ENCODE data around the gene RAB3A. TPM values are rescaled to one million over a fixed set of nuclear protein-coding genes. Genes with fewer than 3 reads are reported as not detected.

RAB3A gene
- polyA plus RNA-seq, 2 of the 4 experiments (the other 2 are of a cell fraction) = 0.39 to 1.0 TPM

DNA sequence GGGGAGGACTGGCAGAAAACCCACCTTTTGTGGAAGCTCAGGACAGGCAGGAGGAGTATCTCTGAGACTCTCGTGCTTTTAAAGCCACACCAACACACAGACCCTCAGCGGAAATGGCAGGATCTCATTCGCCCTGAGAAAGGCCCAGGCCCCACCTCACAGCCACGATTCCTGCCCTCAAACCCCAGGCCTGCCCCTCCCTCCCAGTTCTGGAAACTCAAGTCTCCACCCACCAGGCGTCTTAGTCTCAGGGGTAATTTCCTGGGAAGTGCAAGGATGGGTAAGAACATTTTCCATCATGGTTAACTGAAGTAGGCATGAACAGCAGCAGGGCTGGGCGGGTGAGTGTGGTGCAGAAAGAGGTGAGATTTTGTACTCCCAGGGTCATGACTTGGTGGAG lies 30.4 kb upstream of the RAB3A start:
- Histone ChIP-seq H3K4me2 (no peak overlapping the region), H3K4me3 (no peak overlapping the region), H3K4me1 (peaks cover 20% of the 10 kb centered on the region), H3K27ac (no peak overlapping the region), H3K9me3 (no peaks in the 10 kb centered on the region)
- ChIA-PET CTCF (interaction anchor here (1.0 to 4.7 kb wide), 4 partner anchors 13 to 42 kb away, joined by 3 to 34 read pairs (median 4); no protein-coding TSS in a partner anchor), POLR2A (no interaction called here)
- DNase-seq (ENCODE audit: low read depth in 1 of 2, low spot score in 1 of 2) (no peak), ATAC-seq (no peak), FAIRE-seq (no peak)
- WGBS (ENCODE audit: missing lambda C conversion rate) = 14% methylated on average over 6 of the region's 6 CpGs
- TF ChIP-seq, protein P1, sequence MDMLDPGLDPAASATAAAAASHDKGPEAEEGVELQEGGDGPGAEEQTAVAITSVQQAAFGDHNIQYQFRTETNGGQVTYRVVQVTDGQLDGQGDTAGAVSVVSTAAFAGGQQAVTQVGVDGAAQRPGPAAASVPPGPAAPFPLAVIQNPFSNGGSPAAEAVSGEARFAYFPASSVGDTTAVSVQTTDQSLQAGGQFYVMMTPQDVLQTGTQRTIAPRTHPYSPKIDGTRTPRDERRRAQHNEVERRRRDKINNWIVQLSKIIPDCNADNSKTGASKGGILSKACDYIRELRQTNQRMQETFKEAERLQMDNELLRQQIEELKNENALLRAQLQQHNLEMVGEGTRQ (IDR thresholded peaks at IDR 0.05) = no peak

- TF ChIP-seq ZC3H11A (IDR thresholded peaks at IDR 0.05) (no peak), HOXB5 (CRISPR knock-in tag; IDR thresholded peaks at IDR 0.05) (0 out of 2 replicates have a peak, but pooled peaks have one; percentile 50), EHMT2 (IDR thresholded peaks at IDR 0.05; ENCODE audit: low read depth) (peak; percentile 97; the same call in 1 of the 2 replicates), FOXS1 (CRISPR knock-in tag; IDR thresholded peaks at IDR 0.05) (no peak), REST (IDR thresholded peaks at IDR 0.05) (peak; percentile 97)
- Histone ChIP-seq H3K27ac (no peak overlapping the region), H3K4me3 (no peak overlapping the region), H3K4me2 (peak overlapping the region; percentile 72), H3K4me1 (peaks cover 20% of the 10 kb centered on the region), H3K9me3 (no peaks in the 10 kb centered on the region)
- POLR2A ChIA-PET = interaction anchor here (1.3 kb wide), 1 partner anchor 48 kb away, joined by 3 read pairs; no protein-coding TSS in a partner anchor
- CTCF ChIA-PET = interaction anchor here (0.5 to 4.7 kb wide), 7 partner anchors 12 to 658 kb away, joined by 3 to 34 read pairs (median 4); no protein-coding TSS in a partner anchor
- no peak for FAIRE-seq
- 29% methylated on average over 28 of the region's 37 CpGs for WGBS (ENCODE audit: missing lambda C conversion rate)
- peak; percentile 66 to 72; a peak in 5 of 6 replicates for ATAC-seq
- DNase-seq (ENCODE audit: low read depth in 1 of 2, low spot score in 1 of 2) = peak; percentile 50 to 69
Measured at GRCh38 chr19:18233224-18233825, 29.5 kb upstream of the RAB3A start.

- 25% methylated on average over 20 of the region's 46 CpGs for WGBS (ENCODE audit: missing lambda C conversion rate)
- Histone ChIP-seq H3K4me3 (no peak overlapping the region), H3K27ac (no peak overlapping the region), H3K9me3 (no peaks in the 10 kb centered on the region), H3K4me1 (peaks cover 20% of the 10 kb centered on the region), H3K4me2 (peak overlapping the region; percentile 72)
- TF ChIP-seq MYC (IDR thresholded peaks at IDR 0.05; ENCODE audit: borderline replicate concordance, low read length) (no peak), CBX2 (IDR thresholded peaks at IDR 0.05; ENCODE audit: borderline replicate concordance, low read depth) (no peak), BHLHE40 (IDR thresholded peaks at IDR 0.05; ENCODE audit: low read depth, low read length) (no peak), FOSB (CRISPR knock-in tag; IDR thresholded peaks at IDR 0.05) (no peak), CTCF (IDR thresholded peaks at IDR 0.05) (no peak), ZC3H11A (IDR thresholded peaks at IDR 0.05) (no peak), E2F6 (IDR thresholded peaks at IDR 0.05; ENCODE audit: borderline replicate concordance, low read depth) (no peak), ZSCAN20 (CRISPR knock-in tag; IDR thresholded peaks at IDR 0.05) (no peak), SMC3 (IDR thresholded peaks at IDR 0.05) (no peak), MAFK (IDR thresholded peaks at IDR 0.05; ENCODE audit: partially characterized antibody) (no peak), MAZ (IDR thresholded peaks at IDR 0.05; ENCODE audit: borderline replicate concordance, low read depth, low read length) (no peak), ZFP36 (IDR thresholded peaks at IDR 0.05; ENCODE audit: borderline replicate concordance, partially characterized antibody) (no peak), TFCP2L1 (CRISPR knock-in tag; IDR thresholded peaks at IDR 0.05) (no peak)
- ChIA-PET POLR2A (interaction anchor here (0.5 to 1.3 kb wide), 2 partner anchors 17 to 49 kb away, joined by 3 to 6 read pairs; no protein-coding TSS in a partner anchor), CTCF (interaction anchor here (0.5 to 4.7 kb wide), 7 partner anchors 9 to 658 kb away, joined by 3 to 34 read pairs (median 4); no protein-coding TSS in a partner anchor)
- ATAC-seq (peak; percentile 45 to 65; a peak in 4 of 6 replicates), DNase-seq (ENCODE audit: low read depth in 1 of 2, low spot score in 1 of 2) (peak in 1 of 2 experiments; percentile 58), FAIRE-seq (no peak)
Measured at GRCh38 chr19:18232540-18233223, 28.8 kb upstream of the RAB3A start.

All from A549 (cell line).